ENCODE data around the gene RHOT2. TPM values are rescaled to one million over a fixed set of nuclear protein-coding genes. Genes with fewer than 3 reads are reported as not detected.

The RHOT2 gene
- total RNA-seq, 1 donor from 2014 or later = 93.2 TPM

DNA sequence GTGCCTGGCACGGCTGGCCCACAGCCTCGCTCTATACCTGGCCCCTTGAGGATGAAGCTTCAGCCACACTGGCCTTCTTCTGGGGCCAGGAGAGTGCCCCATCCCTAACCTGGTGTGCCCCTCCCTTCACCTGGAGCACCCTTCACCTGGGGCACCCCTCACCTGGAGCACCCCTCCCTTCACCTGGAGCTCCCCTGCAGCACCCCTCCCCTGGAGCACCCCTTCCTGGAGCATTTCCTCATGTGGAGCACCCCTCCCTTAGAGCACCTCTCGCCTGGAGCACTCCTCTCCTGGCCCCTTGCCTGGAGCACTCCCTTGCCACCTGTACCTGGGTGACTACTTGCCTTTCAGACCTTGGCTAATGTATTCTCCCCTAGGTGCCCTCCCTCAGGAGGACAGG lies 40.1 kb downstream of the RHOT2 start:
- Histone ChIP-seq H3K4me2 (ENCODE audit: low read length) (no peak overlapping the region), H3K27ac (ENCODE audit: low read depth, low read length) (no peak overlapping the region), H2AFZ (ENCODE audit: low read depth, low read length) (no peak overlapping the region), H4K20me1 (ENCODE audit: insufficient read depth, low read length) (peaks cover 18% of the 10 kb centered on the region), H3K9ac (ENCODE audit: low read length) (no peak overlapping the region), H3K4me3 (ENCODE audit: insufficient read depth, low read depth, low read length) (no peak overlapping the region), H3K4me1 (ENCODE audit: insufficient read depth, low read length) (peaks cover 18% of the 10 kb centered on the region), H3K79me2 (ENCODE audit: insufficient read depth, low read length) (no peaks in the 10 kb centered on the region), H3K9me3 (ENCODE audit: insufficient read depth, low read depth, low read length) (no peaks in the 10 kb centered on the region), H3K36me3 (ENCODE audit: insufficient read depth, low read length) (no peaks in the 10 kb centered on the region), H3K27me3 (ENCODE audit: insufficient read depth, low read length) (peaks cover 22% of the 10 kb centered on the region)
- Mint-ChIP-seq H3K4me3 (ENCODE audit: unreplicated experiment) (no peak overlapping the region), H3K4me1 (ENCODE audit: low read depth, unreplicated experiment) (peaks cover 8% of the 10 kb centered on the region), H3K36me3 (ENCODE audit: low read depth, unreplicated experiment) (no peaks in the 10 kb centered on the region), H3K9me3 (ENCODE audit: unreplicated experiment) (peaks cover 3% of the 10 kb centered on the region), H3K27me3 (ENCODE audit: low read depth, unreplicated experiment) (peaks cover 31% of the 10 kb centered on the region), H3K27ac (ENCODE audit: unreplicated experiment) (no peak overlapping the region)
- TF ChIP-seq, protein P1, sequence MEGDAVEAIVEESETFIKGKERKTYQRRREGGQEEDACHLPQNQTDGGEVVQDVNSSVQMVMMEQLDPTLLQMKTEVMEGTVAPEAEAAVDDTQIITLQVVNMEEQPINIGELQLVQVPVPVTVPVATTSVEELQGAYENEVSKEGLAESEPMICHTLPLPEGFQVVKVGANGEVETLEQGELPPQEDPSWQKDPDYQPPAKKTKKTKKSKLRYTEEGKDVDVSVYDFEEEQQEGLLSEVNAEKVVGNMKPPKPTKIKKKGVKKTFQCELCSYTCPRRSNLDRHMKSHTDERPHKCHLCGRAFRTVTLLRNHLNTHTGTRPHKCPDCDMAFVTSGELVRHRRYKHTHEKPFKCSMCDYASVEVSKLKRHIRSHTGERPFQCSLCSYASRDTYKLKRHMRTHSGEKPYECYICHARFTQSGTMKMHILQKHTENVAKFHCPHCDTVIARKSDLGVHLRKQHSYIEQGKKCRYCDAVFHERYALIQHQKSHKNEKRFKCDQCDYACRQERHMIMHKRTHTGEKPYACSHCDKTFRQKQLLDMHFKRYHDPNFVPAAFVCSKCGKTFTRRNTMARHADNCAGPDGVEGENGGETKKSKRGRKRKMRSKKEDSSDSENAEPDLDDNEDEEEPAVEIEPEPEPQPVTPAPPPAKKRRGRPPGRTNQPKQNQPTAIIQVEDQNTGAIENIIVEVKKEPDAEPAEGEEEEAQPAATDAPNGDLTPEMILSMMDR (IDR thresholded peaks at IDR 0.05; ENCODE audit: insufficient read depth, low read depth, low read length) = no peak
- no peak for TF ChIP-seq EZH2 (IDR thresholded peaks at IDR 0.05; ENCODE audit: insufficient read depth, low read length)
- FAIRE-seq (no peak), DNase-seq (ENCODE audit: low read depth) (no peak)

DNA sequence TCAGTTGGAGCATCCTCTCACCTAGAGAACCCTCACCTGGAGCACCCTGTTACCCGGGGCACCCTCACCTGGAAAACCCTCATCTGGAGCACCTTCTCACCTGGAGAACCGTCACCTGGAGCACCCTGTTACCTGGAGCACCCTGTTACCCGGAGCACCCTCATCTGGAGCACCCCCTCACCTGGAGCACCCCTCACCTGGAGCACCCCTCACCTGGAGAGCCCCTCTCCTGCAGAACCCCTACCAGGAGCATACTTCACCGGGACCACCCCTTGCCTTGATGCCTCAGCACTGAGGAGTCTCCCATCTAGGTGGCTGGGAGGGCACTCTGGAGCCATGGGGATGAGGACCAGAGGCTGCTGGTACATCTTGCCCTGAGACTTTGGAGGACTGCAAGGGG lies 41.0 kb downstream of the RHOT2 start:
- peaks cover 24% of the 10 kb centered on the region for H3K27me3 Mint-ChIP-seq (ENCODE audit: low read depth, unreplicated experiment)
- H3K79me2 ChIP-seq (ENCODE audit: insufficient read depth, low read length) = no peaks in the 10 kb centered on the region
- no peaks in the 10 kb centered on the region for H3K9me3 ChIP-seq (ENCODE audit: insufficient read depth, low read depth, low read length)
- peaks cover 8% of the 10 kb centered on the region for H3K4me1 Mint-ChIP-seq (ENCODE audit: low read depth, unreplicated experiment)
- no peak overlapping the region for H3K4me3 Mint-ChIP-seq (ENCODE audit: unreplicated experiment)
- H3K36me3 Mint-ChIP-seq (ENCODE audit: low read depth, unreplicated experiment) = no peaks in the 10 kb centered on the region
- no peak overlapping the region for H3K27ac ChIP-seq (ENCODE audit: low read depth, low read length)
- no peak overlapping the region for H3K9ac ChIP-seq (ENCODE audit: low read length)
- DNase-seq (ENCODE audit: low read depth) (no peak), FAIRE-seq (no peak)
- H4K20me1 ChIP-seq (ENCODE audit: insufficient read depth, low read length) = peaks cover 15% of the 10 kb centered on the region
- no peak overlapping the region for H2AFZ ChIP-seq (ENCODE audit: low read depth, low read length)
- peaks cover 18% of the 10 kb centered on the region for H3K4me1 ChIP-seq (ENCODE audit: insufficient read depth, low read length)
- no peak for TF ChIP-seq EZH2 (IDR thresholded peaks at IDR 0.05; ENCODE audit: insufficient read depth, low read length)
- no peaks in the 10 kb centered on the region for H3K36me3 ChIP-seq (ENCODE audit: insufficient read depth, low read length)
- no peak overlapping the region for H3K27ac Mint-ChIP-seq (ENCODE audit: unreplicated experiment)
- peaks cover 15% of the 10 kb centered on the region for H3K27me3 ChIP-seq (ENCODE audit: insufficient read depth, low read length)
- no peak overlapping the region for H3K4me3 ChIP-seq (ENCODE audit: insufficient read depth, low read depth, low read length)
- peaks cover 3% of the 10 kb centered on the region for H3K9me3 Mint-ChIP-seq (ENCODE audit: unreplicated experiment)
- no peak overlapping the region for H3K4me2 ChIP-seq (ENCODE audit: low read length)

DNA sequence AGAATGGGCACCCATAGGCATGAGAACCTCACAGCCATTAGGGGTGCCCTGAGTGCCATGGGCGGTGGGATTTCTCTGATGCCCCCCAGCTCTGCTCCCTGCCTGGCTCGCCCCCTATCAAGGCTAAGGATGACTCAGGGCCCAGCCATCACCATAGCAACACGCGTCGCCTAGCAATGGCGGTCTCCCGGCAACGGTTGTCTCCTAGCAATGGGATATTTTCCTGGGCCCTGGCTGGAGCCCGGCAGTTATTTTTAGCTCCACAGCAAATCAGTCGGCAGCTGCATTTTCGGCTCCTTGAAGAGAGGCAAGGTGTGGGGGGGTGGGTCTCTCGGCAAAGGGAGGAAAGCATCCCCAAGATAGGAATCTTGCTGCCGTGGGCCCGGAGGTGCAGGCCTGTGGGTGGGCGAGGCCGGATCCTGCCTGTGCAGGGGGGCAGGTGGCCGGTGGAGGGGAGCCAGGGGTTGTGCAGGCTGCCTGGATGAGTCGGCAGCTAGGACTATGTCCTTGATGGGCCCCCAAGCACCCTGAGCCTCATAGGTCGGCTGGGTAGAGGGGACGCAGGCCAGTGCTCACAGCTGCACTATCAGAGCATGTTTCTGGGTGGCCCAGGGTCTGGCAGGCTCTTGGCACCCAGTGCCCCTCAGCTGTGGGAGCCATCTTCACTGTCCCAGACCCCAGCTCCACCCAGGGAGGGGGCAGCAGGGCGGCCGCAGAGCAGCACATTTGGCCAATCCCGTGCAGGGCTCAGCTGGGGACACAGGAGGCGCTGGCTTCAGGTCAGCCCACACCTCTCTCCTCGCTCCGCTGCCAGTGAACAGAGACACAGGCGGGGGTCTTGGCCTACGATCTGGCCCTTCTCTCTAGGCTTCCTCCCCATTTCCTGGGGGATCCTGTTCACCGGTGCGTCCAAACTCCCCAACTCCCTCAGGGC lies 41.9 kb downstream of the RHOT2 start:
- Histone ChIP-seq H3K4me1 (ENCODE audit: insufficient read depth, low read length) (peaks cover 24% of the 10 kb centered on the region), H2AFZ (ENCODE audit: low read depth, low read length) (no peak overlapping the region), H3K36me3 (ENCODE audit: insufficient read depth, low read length) (no peaks in the 10 kb centered on the region), H3K9me3 (ENCODE audit: insufficient read depth, low read depth, low read length) (no peaks in the 10 kb centered on the region), H3K4me2 (ENCODE audit: low read length) (peak overlapping the region; percentile 81), H3K9ac (ENCODE audit: low read length) (peak overlapping the region; percentile 47), H3K79me2 (ENCODE audit: insufficient read depth, low read length) (no peaks in the 10 kb centered on the region), H4K20me1 (ENCODE audit: insufficient read depth, low read length) (peaks cover 6% of the 10 kb centered on the region), H3K27me3 (ENCODE audit: insufficient read depth, low read length) (peaks cover 15% of the 10 kb centered on the region), H3K4me3 (ENCODE audit: insufficient read depth, low read depth, low read length) (no peak overlapping the region), H3K27ac (ENCODE audit: low read depth, low read length) (no peak overlapping the region)
- FAIRE-seq (no peak), DNase-seq (ENCODE audit: low read depth) (peak; percentile 84)
- Mint-ChIP-seq H3K27ac (ENCODE audit: unreplicated experiment) (peak overlapping the region; percentile 53), H3K36me3 (ENCODE audit: low read depth, unreplicated experiment) (no peaks in the 10 kb centered on the region), H3K27me3 (ENCODE audit: low read depth, unreplicated experiment) (peaks cover 23% of the 10 kb centered on the region), H3K4me3 (ENCODE audit: unreplicated experiment) (no peak overlapping the region), H3K4me1 (ENCODE audit: low read depth, unreplicated experiment) (peaks cover 8% of the 10 kb centered on the region), H3K9me3 (ENCODE audit: unreplicated experiment) (peaks cover 3% of the 10 kb centered on the region)
- no peak for TF ChIP-seq EZH2 (IDR thresholded peaks at IDR 0.05; ENCODE audit: insufficient read depth, low read length)
- TF ChIP-seq, protein P1 (IDR thresholded peaks at IDR 0.05; ENCODE audit: insufficient read depth, low read depth, low read length) = no peak
